ENCODE results near the gene KNDC1.

Gene KNDC1

DNA sequence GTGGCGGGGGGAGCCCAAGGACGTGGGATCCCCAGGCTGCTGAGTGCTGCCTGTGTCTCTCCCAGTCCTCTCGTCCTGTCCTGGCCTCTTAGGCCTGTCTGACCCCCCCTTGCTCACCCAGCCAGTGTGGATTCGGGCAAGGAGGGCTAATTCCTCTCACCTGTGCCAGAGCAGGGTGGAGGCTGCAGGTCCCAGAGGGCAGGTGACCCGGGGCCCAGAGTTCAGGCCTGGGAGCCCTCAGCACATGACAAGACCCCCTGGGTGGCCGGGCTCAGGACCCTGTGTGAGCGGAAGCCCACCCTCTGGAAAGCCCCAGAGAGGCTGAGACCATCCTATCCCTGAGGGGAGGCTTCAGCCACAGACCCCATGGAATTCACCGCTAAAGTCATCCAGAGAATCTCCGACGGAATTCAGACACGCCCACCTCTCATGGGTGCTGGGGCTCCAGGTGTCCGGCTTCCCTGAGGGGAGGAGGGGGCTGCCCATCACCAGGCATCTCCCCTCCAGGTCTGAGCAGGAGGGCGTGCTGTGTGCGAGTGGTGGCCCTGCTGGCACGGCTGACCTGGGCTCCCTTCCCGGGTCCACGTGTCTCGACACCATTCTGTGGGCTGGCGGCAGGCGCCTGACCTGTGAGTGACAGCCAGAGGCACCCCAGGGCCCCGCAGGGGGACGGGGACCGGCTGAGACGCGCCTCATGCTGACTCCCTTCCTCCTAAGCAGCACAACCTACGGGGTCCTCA, 5.0 kb downstream of the KNDC1 start:
- no peak for DNase-seq (ENCODE audit: low read depth)
- TF ChIP-seq, protein P1, sequence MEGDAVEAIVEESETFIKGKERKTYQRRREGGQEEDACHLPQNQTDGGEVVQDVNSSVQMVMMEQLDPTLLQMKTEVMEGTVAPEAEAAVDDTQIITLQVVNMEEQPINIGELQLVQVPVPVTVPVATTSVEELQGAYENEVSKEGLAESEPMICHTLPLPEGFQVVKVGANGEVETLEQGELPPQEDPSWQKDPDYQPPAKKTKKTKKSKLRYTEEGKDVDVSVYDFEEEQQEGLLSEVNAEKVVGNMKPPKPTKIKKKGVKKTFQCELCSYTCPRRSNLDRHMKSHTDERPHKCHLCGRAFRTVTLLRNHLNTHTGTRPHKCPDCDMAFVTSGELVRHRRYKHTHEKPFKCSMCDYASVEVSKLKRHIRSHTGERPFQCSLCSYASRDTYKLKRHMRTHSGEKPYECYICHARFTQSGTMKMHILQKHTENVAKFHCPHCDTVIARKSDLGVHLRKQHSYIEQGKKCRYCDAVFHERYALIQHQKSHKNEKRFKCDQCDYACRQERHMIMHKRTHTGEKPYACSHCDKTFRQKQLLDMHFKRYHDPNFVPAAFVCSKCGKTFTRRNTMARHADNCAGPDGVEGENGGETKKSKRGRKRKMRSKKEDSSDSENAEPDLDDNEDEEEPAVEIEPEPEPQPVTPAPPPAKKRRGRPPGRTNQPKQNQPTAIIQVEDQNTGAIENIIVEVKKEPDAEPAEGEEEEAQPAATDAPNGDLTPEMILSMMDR (IDR thresholded peaks at IDR 0.05; ENCODE audit: low read depth, low read length, missing control alignments), result no peak
- H3K4me3 ChIP-seq (ENCODE audit: low read depth, low read length), result no peak overlapping the region

DNA sequence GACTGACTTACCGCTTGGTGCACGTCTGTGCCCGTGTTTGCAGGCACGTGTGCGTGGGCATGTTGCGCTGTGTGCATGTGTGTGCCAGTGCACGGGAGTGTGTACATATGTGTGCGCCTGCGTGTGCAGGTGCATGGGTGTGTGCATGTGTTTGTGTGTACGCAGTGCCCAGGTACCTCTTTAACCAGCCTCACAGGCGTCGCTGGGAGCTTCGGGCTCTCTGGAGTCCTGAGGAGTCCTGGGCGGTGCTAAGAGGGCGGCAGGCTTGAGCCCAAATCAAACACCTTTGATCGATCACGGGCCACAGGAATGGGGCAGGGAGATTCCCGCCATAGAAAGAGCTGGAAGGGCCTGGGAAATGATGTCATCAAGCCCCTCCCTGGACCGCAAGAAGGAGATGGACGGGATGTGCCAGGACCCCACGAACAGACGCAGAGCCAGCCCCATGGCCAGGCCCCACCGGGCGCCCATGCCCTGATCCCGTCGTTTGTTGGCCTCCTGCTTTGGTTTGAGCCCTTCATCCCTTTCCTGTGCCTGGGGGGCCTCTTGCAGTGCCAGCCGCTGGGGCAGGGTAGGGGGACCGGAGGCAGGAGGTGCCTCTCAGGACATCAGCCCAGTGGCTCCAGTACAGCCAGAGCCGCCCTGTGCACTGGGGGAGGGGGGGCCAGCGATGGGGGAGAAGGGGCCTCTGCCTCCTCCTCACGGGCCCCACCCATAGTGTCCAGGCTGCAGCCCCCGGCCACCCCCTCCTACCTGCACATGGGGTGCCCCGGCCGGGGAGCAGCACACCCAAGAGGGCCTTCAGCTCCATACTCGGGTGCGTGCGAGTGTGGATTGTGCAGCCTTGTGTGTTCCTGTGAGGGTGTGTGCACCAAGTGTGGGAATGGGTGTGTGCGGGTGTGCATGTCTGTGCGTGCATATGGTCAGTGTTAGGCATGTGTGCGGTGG, 5.8 kb downstream of the KNDC1 start:
- no peak overlapping the region for H3K4me3 ChIP-seq (ENCODE audit: low read depth, low read length)
- no peak for DNase-seq (ENCODE audit: low read depth)
- TF ChIP-seq, protein P1 (IDR thresholded peaks at IDR 0.05; ENCODE audit: low read depth, low read length, missing control alignments), result no peak

DNA sequence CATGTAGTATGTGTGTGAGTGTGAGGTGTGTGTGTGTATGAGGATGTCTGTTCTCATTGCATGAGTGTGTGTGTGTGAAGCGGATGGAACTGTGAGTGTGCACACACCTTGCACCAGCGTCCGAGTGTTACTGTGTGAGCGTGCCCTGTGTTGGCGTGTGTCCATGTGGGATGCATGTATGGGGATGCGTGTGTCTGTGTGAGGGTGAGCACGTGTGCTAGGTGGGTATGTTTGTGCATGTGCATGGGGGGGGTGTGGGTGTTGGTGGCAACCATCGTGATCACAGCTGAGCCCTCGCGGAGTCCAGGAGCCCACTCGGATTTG, 6.4 kb downstream of the KNDC1 start:
- no peak for DNase-seq (ENCODE audit: low read depth)
- H3K4me3 ChIP-seq (ENCODE audit: low read depth, low read length), result no peak overlapping the region
- TF ChIP-seq, protein P1 (IDR thresholded peaks at IDR 0.05; ENCODE audit: low read depth, low read length, missing control alignments), result no peak

DNA sequence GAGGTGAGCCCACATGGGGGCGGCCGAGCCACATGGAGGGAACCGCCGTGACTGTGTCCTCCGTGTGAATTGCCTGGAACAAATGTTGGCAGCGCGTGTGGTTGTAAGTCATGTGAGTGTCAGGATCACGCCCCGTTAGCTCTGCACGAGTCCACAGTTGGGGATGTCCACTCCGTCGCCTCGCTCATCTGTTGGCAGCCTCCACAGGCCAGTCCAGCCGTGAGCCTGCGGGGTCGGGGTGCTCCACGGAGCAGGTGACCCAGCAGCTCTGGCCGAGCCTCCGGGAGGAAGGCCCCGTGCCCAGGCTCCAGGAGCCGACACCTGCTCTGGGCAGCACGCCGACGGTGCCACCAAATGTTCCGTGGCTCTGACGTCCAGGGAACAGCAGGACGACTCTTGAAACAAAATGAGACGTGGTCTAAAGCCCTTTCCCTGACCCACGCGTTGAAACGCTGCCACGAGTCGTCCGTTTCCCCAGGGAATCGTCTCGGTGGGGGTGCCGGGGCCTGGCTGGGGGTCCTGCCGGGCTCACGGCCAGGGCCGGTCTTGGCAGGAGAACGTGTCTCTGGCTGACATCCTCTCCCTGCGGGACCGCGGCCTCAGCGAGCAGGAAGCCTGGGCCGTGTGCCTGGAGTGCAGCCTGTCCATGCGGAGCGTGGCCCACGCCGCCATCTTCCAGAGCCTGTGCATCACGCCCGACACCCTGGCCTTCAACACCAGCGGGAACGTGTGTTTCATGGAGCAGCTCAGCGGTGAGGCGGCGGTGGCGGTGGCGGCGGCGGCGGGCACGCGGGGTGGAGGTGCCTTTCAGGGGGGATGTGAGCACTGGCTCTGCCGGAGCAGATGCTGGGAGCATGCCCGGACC, 7.0 kb downstream of the KNDC1 start:
- no peak for DNase-seq (ENCODE audit: low read depth)
- no peak overlapping the region for H3K4me3 ChIP-seq (ENCODE audit: low read depth, low read length)
- TF ChIP-seq, protein P1 (IDR thresholded peaks at IDR 0.05; ENCODE audit: low read depth, low read length, missing control alignments), result no peak

DNA sequence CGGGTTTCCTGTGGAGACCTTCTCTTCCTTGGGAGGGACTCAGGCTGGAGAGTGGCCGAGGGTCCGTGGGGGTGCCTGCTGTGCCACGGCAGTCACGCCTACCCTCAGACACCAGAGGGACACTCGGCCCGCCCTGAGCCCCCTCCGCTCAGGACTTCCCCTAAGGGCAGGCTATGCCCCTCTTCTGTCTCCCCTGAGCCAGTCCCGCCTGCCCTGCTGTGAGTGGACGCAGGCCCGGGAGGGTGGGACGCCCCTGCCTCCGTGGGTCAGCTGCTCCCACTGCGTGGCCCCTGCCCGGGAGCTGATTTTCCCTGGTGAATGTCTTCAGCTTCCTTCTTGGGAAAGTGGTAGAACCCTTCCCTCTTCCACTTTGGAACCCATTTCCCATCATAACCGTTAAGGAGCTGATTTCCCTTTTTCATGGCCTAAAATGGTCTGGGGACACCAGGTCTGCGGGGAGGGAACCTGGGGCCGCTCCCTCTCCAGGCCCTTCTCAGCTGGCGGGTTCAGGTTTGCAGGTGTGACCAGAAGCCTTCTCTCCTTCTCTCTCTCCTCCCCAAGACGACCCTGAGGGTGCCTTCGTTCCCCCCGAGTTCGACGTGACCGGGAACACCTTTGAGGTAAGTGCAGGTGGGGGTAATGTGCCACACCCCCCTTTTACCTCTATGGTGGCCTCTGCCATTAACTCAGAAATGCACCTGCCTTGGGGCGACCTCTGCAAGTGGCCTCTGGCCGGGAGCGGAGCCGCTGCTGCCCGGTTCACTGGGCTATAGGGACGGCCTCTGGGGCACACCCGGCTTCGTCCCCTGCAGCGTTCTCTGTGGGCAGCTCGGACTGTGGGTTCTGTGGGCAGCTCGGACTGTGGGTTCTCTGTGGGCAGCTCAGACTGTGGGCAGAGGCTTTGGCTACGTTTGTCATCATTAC, 7.9 kb downstream of the KNDC1 start:
- DNase-seq (ENCODE audit: low read depth), result no peak
- TF ChIP-seq, protein P1 (IDR thresholded peaks at IDR 0.05; ENCODE audit: low read depth, low read length, missing control alignments), result no peak
- H3K4me3 ChIP-seq (ENCODE audit: low read depth, low read length), result no peak overlapping the region

DNA sequence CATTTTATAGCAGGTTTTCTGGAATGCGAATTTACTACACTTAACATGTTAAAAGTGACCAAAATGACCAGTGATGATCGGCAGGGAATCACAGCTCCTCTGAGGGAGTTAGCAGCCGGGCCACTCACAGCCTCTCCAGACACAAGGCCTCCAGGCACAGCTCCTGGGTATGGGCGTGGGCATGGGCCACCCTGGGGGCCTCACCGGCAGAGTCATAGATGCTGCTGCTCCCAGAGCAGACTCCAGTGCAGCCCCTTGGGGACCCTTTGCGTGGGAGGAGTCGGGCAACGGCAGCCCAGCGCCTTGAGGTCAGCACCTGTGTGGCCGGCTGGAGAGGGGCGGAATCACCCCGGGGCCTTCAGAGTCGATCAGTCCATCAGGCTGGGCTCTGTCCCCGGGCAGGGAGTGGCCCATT, 8.6 kb downstream of the KNDC1 start:
- H3K4me3 ChIP-seq (ENCODE audit: low read depth, low read length), result no peak overlapping the region
- DNase-seq (ENCODE audit: low read depth), result no peak
- TF ChIP-seq, protein P1 (IDR thresholded peaks at IDR 0.05; ENCODE audit: low read depth, low read length, missing control alignments), result no peak
